HEK293T (cell line): ENCODE results near the gene SLC25A21.

Source experiments
- CTCF ChIA-PET: fragments of 350-600 bp; formaldehyde crosslinking; extraction: SDS; loops from one replicate; lab custom pipeline; 2021; ENCODE audit warnings: antibody characterized with exemption, inconsistent platforms; lab: Yijun Ruan, JAX
- POLR2A ChIA-PET: fragments of 350-600 bp; formaldehyde crosslinking; extraction: SDS; loops from one replicate; lab custom pipeline; 2020; ENCODE audit warnings: antibody characterized with exemption, inconsistent platforms; lab: Yijun Ruan, JAX
- DNase-seq: peaks from one replicate; pipeline ENCODE4 v3.0.0; 2012; ENCODE audit warnings: mixed read lengths; ENCODE audit errors: extremely low spot score
- ARNT ChIP-seq: fragments of 450-650 bp; IDR thresholded peaks from 2 replicates; pipeline ENCODE4 v1.6.1; 2017; ENCODE audit warnings: mild to moderate bottlenecking
- BHLHE40 ChIP-seq: fragments of 450-650 bp; IDR thresholded peaks from 2 replicates; pipeline ENCODE4 v1.6.1; 2016; ENCODE audit warnings: mild to moderate bottlenecking, moderate library complexity, borderline replicate concordance
- CTBP1 ChIP-seq: fragments of 450-650 bp; IDR thresholded peaks from 2 replicates; pipeline ENCODE4 v1.6.1; 2016; ENCODE audit warnings: borderline replicate concordance
- ELF4 ChIP-seq: fragments of 450-650 bp; IDR thresholded peaks from 2 replicates; pipeline ENCODE4 v1.6.1; 2017; ENCODE audit warnings: antibody characterized with exemption
- FOXA1 ChIP-seq: fragments of 450-650 bp; IDR thresholded peaks from 2 replicates; pipeline ENCODE4 v1.6.1; 2016; ENCODE audit warnings: mild to moderate bottlenecking
- FOXK2 ChIP-seq: fragments of 450-650 bp; IDR thresholded peaks from 2 replicates; pipeline ENCODE4 v1.6.1; 2016; ENCODE audit warnings: mild to moderate bottlenecking
- FOXM1 ChIP-seq: fragments of 450-650 bp; IDR thresholded peaks from 2 replicates; pipeline ENCODE4 v1.6.1; 2017; ENCODE audit warnings: mild to moderate bottlenecking, borderline replicate concordance
- HDGF ChIP-seq: fragments of 450-650 bp; IDR thresholded peaks from 2 replicates; pipeline ENCODE4 v1.6.1; 2017; ENCODE audit warnings: antibody characterized with exemption, borderline replicate concordance
- L3MBTL2 ChIP-seq: fragments of 450-650 bp; conservative IDR thresholded peaks from 2 replicates; pipeline ENCODE4 v1.6.1; 2016; ENCODE audit warnings: mild to moderate bottlenecking
- LEF1 ChIP-seq: fragments of 450-650 bp; IDR thresholded peaks from 2 replicates; pipeline ENCODE4 v1.6.1; 2017; ENCODE audit warnings: mild to moderate bottlenecking, borderline replicate concordance
- NFRKB ChIP-seq: fragments of 450-650 bp; IDR thresholded peaks from 2 replicates; pipeline ENCODE4 v1.6.1; 2016; ENCODE audit warnings: mild to moderate bottlenecking, moderate library complexity
- SP1 ChIP-seq: fragments of 450-650 bp; IDR thresholded peaks from 2 replicates; pipeline ENCODE4 v1.6.1; 2017
- SUZ12 ChIP-seq: fragments of 450-650 bp; IDR thresholded peaks from 2 replicates; pipeline ENCODE4 v1.6.1; 2016; ENCODE audit warnings: mild to moderate bottlenecking
- TARDBP ChIP-seq: fragments of 450-650 bp; IDR thresholded peaks from 2 replicates; pipeline ENCODE4 v1.6.1; 2016
- ZNF384 ChIP-seq: fragments of 450-650 bp; IDR thresholded peaks from 2 replicates; pipeline ENCODE4 v1.6.1; 2016
- TF ChIP-seq, protein P1 (sequence below): fragments of 450-650 bp; IDR thresholded peaks from 2 replicates; pipeline ENCODE4 v1.6.1; 2016

Gene SLC25A21

DNA sequence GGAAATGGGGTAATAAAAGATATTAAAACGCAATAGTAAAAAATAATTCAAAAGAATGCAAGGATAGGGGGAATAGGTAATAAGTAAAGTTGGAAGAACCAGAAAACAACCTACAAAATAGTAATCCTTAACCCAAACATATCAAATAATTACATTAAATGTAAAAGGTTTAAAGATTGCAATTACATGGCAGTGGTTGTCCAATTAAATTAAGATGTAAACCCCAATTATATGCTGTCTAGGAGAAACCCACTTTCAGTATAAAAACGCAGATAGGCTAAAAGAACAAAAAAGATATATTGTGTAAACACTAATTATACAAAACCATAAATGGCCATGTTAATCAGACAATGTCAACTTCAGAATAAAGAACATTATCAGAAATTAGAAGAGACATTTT is 247.3 kb downstream of the SLC25A21 start:
- ChIA-PET CTCF (no interaction called here), POLR2A (no interaction called here)
- no peak for TF ChIP-seq CTBP1
- TF ChIP-seq FOXM1, result no peak
- TF ChIP-seq NFRKB, result no peak
- no peak for TF ChIP-seq BHLHE40
- no peak for TF ChIP-seq LEF1
- TF ChIP-seq HDGF, result no peak
- TF ChIP-seq L3MBTL2, result no peak
- TF ChIP-seq FOXA1, result no peak
- TF ChIP-seq ZNF384, result no peak
- no peak for DNase-seq

GRCh38 chr14:36916668-36917067 is 255.7 kb downstream of the SLC25A21 start:
- CTCF ChIA-PET, result no interaction called here
- POLR2A ChIA-PET, result no interaction called here
- no peak for DNase-seq
- TF ChIP-seq FOXM1 (no peak), LEF1 (no peak), FOXA1 (no peak), BHLHE40 (no peak), TARDBP (no peak), FOXK2 (no peak), NFRKB (no peak), SP1 (no peak), HDGF (no peak), ZNF384 (no peak), L3MBTL2 (no peak), ARNT (no peak), CTBP1 (no peak), SUZ12 (no peak), ELF4 (no peak)
- TF ChIP-seq, protein P1, sequence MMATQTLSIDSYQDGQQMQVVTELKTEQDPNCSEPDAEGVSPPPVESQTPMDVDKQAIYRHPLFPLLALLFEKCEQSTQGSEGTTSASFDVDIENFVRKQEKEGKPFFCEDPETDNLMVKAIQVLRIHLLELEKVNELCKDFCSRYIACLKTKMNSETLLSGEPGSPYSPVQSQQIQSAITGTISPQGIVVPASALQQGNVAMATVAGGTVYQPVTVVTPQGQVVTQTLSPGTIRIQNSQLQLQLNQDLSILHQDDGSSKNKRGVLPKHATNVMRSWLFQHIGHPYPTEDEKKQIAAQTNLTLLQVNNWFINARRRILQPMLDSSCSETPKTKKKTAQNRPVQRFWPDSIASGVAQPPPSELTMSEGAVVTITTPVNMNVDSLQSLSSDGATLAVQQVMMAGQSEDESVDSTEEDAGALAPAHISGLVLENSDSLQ, result no peak

DNA sequence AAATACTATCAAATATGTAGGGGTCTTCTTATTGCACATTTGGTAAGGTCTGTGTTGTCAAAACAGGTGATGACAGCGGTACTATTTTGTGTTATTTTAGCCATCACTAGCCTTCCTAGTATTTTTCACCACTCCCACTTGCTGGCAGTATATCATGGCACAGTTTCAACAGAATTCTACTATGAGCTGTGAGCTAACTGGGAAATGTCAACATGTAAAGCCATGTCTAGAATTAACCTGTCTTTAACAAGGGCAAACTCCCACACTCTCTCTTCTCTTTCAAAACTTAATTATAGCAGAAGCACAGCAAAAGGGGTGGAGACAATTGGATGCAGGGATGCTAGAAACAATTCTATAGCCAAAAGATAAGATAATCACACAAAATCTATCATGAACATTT is 257.3 kb downstream of the SLC25A21 start:
- no peak for DNase-seq
- CTCF ChIA-PET, result no interaction called here
- TF ChIP-seq, protein P1, result peak; percentile 72
- no peak for TF ChIP-seq CTBP1
- POLR2A ChIA-PET, result no interaction called here

DNA sequence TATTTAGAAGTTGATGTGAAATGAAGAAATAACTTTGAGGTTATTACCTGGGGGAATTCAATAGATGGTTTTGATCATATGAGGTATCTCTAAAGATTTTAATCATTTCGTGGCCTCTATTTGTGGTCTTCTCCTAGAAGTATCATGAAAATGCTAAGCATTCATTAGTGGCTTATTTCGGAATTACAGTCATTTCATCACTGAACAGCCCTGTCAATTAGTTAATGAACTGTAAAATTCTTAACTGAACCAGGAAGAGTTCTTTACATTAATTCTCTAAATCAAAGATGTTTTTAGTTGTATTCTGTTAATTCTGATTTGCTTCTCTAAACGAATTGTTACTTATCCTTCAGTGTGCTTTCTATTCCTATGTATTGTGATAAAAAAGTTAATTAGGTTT is 261.8 kb downstream of the SLC25A21 start:
- TF ChIP-seq, protein P1, result no peak
- TF ChIP-seq LEF1, result no peak
- no peak for TF ChIP-seq CTBP1
- no peak for TF ChIP-seq TARDBP
- TF ChIP-seq FOXA1, result no peak
- no peak for TF ChIP-seq SP1
- no peak for TF ChIP-seq FOXK2
- TF ChIP-seq HDGF, result no peak
- CTCF ChIA-PET, result no interaction called here
- DNase-seq, result no peak
- POLR2A ChIA-PET, result no interaction called here

- TF ChIP-seq NFRKB (no peak), ZNF384 (peak; percentile 80), CTBP1 (peak; percentile 92), TARDBP (no peak), FOXA1 (peak; percentile 72; the same call in 1 of the 2 replicates), ARNT (0 out of 2 replicates have a peak, but pooled peaks have one; percentile 37), ELF4 (no peak), LEF1 (peak; percentile 62)
- TF ChIP-seq, protein P1, result peak; percentile 90
- CTCF ChIA-PET, result interaction anchor here (0.7 kb wide), 1 partner anchor 244 kb away, joined by 3 read pairs; no protein-coding TSS in a partner anchor
- DNase-seq, result peak; percentile 23
Observed at GRCh38 chr14:36905272-36905888, 267.0 kb downstream of the SLC25A21 start.

DNA sequence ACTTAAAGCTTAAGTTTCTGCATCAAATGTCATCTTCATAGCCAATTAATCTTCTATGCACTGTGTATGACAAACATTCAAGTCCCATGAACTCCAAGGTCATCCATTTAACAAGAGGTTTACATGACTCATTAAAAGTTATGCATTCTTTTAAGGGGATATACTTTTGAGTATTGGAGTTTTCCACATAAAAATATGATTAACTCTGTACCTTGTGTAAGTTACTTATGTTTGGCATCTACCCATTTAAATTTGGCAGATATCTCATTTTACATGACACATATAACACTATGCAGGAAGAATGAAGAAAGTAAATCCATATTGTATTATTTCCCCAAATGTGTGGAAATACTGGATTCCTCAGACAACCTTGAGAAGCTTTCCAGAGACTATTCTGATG is 270.5 kb downstream of the SLC25A21 start:
- TF ChIP-seq ARNT (no peak), SUZ12 (no peak), FOXA1 (no peak)
- TF ChIP-seq, protein P1, result peak; percentile 43; the same call in 1 of the 2 replicates
- DNase-seq, result no peak
- ChIA-PET CTCF (no interaction called here), POLR2A (interaction anchor here (0.9 kb wide), 1 partner anchor 270 kb away, joined by 3 read pairs; the partner anchor contains the start of gene SLC25A21)

More at GRCh38 chr14:36905272-36905888, 267.0 kb downstream of the SLC25A21 start:
- POLR2A ChIA-PET, result no interaction called here
